ENCODE data around the gene WDR19. TPM values are rescaled to one million over a fixed set of nuclear protein-coding genes. Genes with fewer than 3 reads are reported as not detected.
"Not testable (repeated sequence)": the region's sequence is repeated elsewhere in the genome, so short reads cannot be mapped to it uniquely, and the experiment has no call there.

The WDR19 gene
- total and polyA plus RNA-seq, 2 donors from 2014 or later, result 21.4 to 42.5 TPM

GRCh38 chr4:39170301-39170700 lies 12.0 kb upstream of the WDR19 start:
- H3K4me3 ChIP-seq (ENCODE audit: low read length in 3 of 3), result no peak overlapping the region
- FAIRE-seq (no peak), DNase-seq (no peak)
- intact Hi-C loops (cut with DNase I), result no loop called here
- no peak overlapping the region for H3K9ac ChIP-seq (ENCODE audit: low read length in 3 of 3)
- peaks cover 0 to 3% (median 0%) of the 10 kb centered on the region in 3 donors for H3K9me3 ChIP-seq (ENCODE audit: control insufficient read depth in 2 of 3, insufficient read depth in 1 of 3, low read length in 3 of 3)
- H3K27ac ChIP-seq (ENCODE audit: low read depth in 2 of 2, low read length in 2 of 2), result no peak overlapping the region
- no peaks in the 10 kb centered on the region for H3K36me3 ChIP-seq (ENCODE audit: control insufficient read depth in 2 of 3, insufficient read depth in 3 of 3, low read length in 3 of 3)
- no peaks in the 10 kb centered on the region for H3K4me1 ChIP-seq (ENCODE audit: control insufficient read depth in 2 of 3, insufficient read depth in 2 of 3, low read depth in 1 of 3, low read length in 3 of 3)
- no peaks in the 10 kb centered on the region for H3K27me3 ChIP-seq (ENCODE audit: control insufficient read depth, insufficient read depth, low read length)
- no peak for TF ChIP-seq CTCF (IDR thresholded peaks at IDR 0.05; ENCODE audit: borderline replicate concordance, extremely low read depth, insufficient read depth)

DNA sequence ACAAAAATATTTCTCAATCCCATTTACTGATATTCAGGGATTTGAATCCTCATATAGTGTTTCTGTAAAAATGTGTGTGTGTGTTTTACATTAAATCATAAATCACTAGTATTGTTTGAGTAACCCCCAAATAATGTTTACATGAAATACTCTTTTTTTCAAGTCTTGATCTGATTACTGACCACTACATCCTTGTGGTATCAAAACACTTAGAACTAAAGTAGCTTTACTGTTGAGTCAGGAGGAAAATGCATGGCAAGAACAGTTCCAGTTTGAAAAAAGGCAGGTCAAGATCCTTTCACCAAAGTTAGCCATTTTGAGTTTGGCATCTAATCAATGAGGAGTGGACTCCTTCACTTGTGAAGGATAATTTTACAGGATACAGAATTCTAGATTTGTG lies 3.6 kb upstream of the WDR19 start:
- Histone ChIP-seq H3K27ac (ENCODE audit: low read depth in 2 of 2, low read length in 2 of 2) (no peak overlapping the region), H3K36me3 (ENCODE audit: control insufficient read depth in 2 of 3, insufficient read depth in 3 of 3, low read length in 3 of 3) (no peaks in the 10 kb centered on the region), H3K9me3 (ENCODE audit: control insufficient read depth in 2 of 3, insufficient read depth in 1 of 3, low read length in 3 of 3) (no peaks in the 10 kb centered on the region), H3K4me1 (ENCODE audit: control insufficient read depth in 2 of 3, insufficient read depth in 2 of 3, low read depth in 1 of 3, low read length in 3 of 3) (no peaks in the 10 kb centered on the region), H3K27me3 (ENCODE audit: control insufficient read depth, insufficient read depth, low read length) (no peaks in the 10 kb centered on the region), H3K9ac (ENCODE audit: low read length in 3 of 3) (no peak overlapping the region), H3K4me3 (ENCODE audit: low read length in 3 of 3) (no peak overlapping the region)
- DNase-seq, result no peak
- TF ChIP-seq CTCF (IDR thresholded peaks at IDR 0.05; ENCODE audit: borderline replicate concordance, extremely low read depth, insufficient read depth), result no peak
- intact Hi-C loops (cut with DNase I), result no loop called here
- no peak for FAIRE-seq

- Histone ChIP-seq H3K9ac (ENCODE audit: low read length in 3 of 3) (no peak overlapping the region), H3K4me1 (ENCODE audit: control insufficient read depth in 2 of 3, insufficient read depth in 2 of 3, low read depth in 1 of 3, low read length in 3 of 3) (no peaks in the 10 kb centered on the region), H3K36me3 (ENCODE audit: control insufficient read depth in 2 of 3, insufficient read depth in 3 of 3, low read length in 3 of 3) (no peaks in the 10 kb centered on the region), H3K27me3 (ENCODE audit: control insufficient read depth, insufficient read depth, low read length) (no peaks in the 10 kb centered on the region), H3K4me3 (ENCODE audit: low read length in 3 of 3) (no peak overlapping the region), H3K27ac (ENCODE audit: low read depth in 2 of 2, low read length in 2 of 2) (no peak overlapping the region), H3K9me3 (ENCODE audit: control insufficient read depth in 2 of 3, insufficient read depth in 1 of 3, low read length in 3 of 3) (no peaks in the 10 kb centered on the region)
- TF ChIP-seq CTCF (IDR thresholded peaks at IDR 0.05; ENCODE audit: borderline replicate concordance, extremely low read depth, insufficient read depth), result no peak
- intact Hi-C loops (cut with DNase I), result no loop called here
- DNase-seq (no peak), FAIRE-seq (no peak)
Observed at GRCh38 chr4:39179681-39180080, 2.6 kb upstream of the WDR19 start.

GRCh38 chr4:39180629-39181028 lies 1.7 kb upstream of the WDR19 start:
- H3K9ac ChIP-seq (ENCODE audit: low read length in 3 of 3); intact Hi-C loops (cut with DNase I); H3K27ac ChIP-seq (ENCODE audit: low read depth in 2 of 2, low read length in 2 of 2); FAIRE-seq; H3K4me1 ChIP-seq (ENCODE audit: control insufficient read depth in 2 of 3, insufficient read depth in 2 of 3, low read depth in 1 of 3, low read length in 3 of 3); DNase-seq; H3K36me3 ChIP-seq (ENCODE audit: control insufficient read depth in 2 of 3, insufficient read depth in 3 of 3, low read length in 3 of 3); H3K9me3 ChIP-seq (ENCODE audit: control insufficient read depth in 2 of 3, insufficient read depth in 1 of 3, low read length in 3 of 3); H3K4me3 ChIP-seq (ENCODE audit: low read length in 3 of 3); H3K27me3 ChIP-seq (ENCODE audit: control insufficient read depth, insufficient read depth, low read length): not testable (repeated sequence)
